Prostate gland (tissue), 2 donors: ENCODE measurements around the gene PEAR1.

Experiments used
- CTCF ChIP-seq, 4 experiments: fragments of 200-600 bp in 2 of 4; fragments of 450-650 bp in 2 of 4; sonication (generic) in 2 of 4; IDR thresholded peaks; 1 replicate in 3 of 4; 2 replicates in 1 of 4; pipeline ENCODE4 v1.5.1; 2016 to 2019; ENCODE audit warnings: antibody characterized with exemption in 4 of 4, mild to moderate bottlenecking in 2 of 4, moderate library complexity in 2 of 4
- POLR2AphosphoS5 ChIP-seq: sonication (generic); formaldehyde crosslinking; IDR thresholded peaks from one replicate; pipeline ENCODE4 v1.6.1; 2017; ENCODE audit warnings: antibody characterized with exemption

GRCh38 chr1:156939786-156940334, 46.3 kb downstream of the PEAR1 start:
- TF ChIP-seq CTCF (IDR thresholded peaks at IDR 0.05): no peak
- TF ChIP-seq POLR2AphosphoS5: no peak
